NCI-H128 (cell line): Measurements from ENCODE around the gene ZMIZ1.

Experiments used
- DNase-seq: peaks from one replicate; lab custom pipeline; 2025; ENCODE audit not compliant: unreplicated experiment; lab: John Stamatoyannopoulos, UW

Gene ZMIZ1

DNA sequence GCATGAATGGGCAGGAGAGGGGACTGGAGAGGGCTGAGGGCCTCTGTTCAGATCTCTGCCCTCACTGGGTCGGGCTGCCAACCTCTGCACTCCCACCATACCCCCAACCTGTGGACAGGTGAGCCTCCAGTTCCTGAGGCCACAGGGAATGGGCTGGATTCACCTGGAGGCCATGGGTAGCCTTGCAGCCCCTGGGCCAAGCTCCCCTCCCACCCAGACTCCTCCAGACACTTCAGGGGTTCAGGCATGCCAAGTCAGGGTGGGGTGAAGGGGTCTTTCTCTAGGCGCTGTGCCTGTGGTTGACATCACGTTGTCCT lies 80.5 kb downstream of the ZMIZ1 start:
- DNase-seq, result no peak

DNA sequence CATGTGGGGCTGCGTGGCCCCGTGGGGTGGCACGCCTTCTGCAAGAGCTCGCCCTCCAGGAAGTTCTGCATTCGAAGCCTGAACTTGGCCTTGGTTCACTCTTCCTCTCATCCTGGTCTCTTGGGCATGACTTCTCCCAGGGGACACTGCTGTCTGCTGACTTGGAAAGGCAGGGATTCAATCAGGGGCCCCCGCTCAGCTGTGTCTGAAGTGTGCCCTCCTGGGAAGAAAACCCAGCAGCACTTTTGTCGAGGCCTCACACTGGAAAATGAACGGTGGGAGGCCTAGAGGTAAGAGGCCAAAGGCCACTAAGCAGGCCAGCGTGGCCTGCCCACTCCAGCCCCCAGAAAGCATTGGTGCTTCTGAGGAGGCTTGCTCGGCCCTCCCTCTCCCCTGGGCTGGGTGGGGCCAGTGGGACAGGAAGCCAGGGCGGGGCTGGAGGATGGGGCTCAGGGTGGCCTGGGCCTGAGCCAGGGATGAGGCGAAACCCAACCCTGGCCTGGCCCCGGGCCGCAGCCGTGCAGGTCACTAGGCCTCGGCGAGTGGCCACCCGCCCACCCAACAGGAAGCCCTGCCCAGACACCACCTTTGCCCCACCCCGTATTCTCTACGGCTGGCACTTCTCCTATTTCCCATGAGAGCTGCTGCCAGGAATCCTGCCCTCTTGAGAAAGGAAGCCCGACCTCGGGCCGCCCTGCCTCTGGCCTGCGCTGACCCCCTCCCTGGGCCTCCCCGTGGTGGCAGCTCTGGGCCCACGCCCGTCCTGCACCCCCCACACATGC lies 81.1 kb downstream of the ZMIZ1 start:
- DNase-seq, result no peak

DNA sequence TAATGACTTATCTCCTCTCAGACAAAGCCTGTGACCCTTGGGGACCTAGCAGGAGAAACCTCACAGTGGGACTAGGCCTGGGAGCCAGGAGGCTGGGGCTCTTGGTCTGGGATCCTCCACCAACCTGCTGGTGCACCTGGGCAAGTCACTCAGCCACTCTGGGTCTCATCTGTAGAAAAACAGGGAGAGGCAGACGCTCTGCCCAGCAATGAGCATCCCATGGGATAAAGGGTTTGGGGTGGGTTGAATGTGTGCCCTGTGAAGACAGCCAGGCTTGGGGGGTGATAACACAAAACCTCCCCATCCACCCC lies 81.6 kb downstream of the ZMIZ1 start:
- DNase-seq, result no peak

- no peak for DNase-seq
Observed at GRCh38 chr10:79152423-79152817, 83.7 kb downstream of the ZMIZ1 start.

- DNase-seq, result no peak
Observed at GRCh38 chr10:79153745-79154144, 85.0 kb downstream of the ZMIZ1 start.

GRCh38 chr10:79155301-79156081 lies 86.7 kb downstream of the ZMIZ1 start:
- DNase-seq, result no peak

- no peak for DNase-seq
Observed at GRCh38 chr10:79156334-79157274, 87.8 kb downstream of the ZMIZ1 start.

GRCh38 chr10:79158004-79158340 lies 89.2 kb downstream of the ZMIZ1 start:
- DNase-seq, result no peak

- DNase-seq, result no peak
Observed at GRCh38 chr10:79158402-79159097, 89.8 kb downstream of the ZMIZ1 start.

- no peak for DNase-seq
Observed at GRCh38 chr10:79159141-79159651, 90.4 kb downstream of the ZMIZ1 start.

GRCh38 chr10:79159785-79160184 lies 91.0 kb downstream of the ZMIZ1 start:
- DNase-seq, result no peak

DNA sequence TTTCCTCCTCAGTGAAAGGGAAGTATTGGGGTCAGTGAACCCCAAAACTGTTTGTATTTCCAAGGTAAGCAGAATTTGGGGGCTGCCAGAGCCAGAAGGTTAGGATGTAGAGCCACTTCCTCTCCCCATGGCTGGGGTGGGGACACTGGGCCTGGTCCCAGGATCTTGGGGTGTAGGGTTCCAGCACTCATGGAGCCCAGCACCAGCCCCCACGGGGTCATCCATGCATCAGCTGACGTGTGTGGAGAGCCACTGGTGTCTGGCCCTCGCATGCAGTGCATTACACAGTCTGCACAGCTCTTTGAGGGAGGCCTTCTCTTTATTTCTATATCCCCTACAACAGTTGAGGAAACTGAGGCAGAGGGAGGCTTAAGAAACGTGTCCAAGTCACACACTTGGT lies 91.4 kb downstream of the ZMIZ1 start:
- no peak for DNase-seq

- DNase-seq, result no peak
Observed at GRCh38 chr10:79161557-79161956, 92.8 kb downstream of the ZMIZ1 start.

DNA sequence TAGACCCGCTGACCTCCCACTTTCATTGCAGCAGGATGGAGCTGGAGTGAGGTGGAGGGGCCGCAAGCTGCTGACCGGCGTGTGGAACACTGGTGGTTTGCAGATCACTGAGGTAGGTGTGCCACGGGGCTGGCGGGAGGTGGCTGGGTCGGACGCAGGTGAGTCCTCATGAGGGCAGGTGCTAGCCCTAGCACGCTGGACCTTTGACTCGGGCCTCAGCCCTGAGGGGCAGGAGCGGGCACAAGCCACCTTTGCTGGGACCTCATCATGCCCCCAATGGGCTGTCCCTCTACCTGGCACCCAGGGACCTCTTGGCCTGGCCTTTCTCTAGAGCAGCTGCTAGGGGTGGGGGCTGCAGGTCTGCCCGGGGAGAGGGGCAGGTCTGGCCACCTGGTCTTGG lies 93.3 kb downstream of the ZMIZ1 start:
- DNase-seq, result no peak

DNA sequence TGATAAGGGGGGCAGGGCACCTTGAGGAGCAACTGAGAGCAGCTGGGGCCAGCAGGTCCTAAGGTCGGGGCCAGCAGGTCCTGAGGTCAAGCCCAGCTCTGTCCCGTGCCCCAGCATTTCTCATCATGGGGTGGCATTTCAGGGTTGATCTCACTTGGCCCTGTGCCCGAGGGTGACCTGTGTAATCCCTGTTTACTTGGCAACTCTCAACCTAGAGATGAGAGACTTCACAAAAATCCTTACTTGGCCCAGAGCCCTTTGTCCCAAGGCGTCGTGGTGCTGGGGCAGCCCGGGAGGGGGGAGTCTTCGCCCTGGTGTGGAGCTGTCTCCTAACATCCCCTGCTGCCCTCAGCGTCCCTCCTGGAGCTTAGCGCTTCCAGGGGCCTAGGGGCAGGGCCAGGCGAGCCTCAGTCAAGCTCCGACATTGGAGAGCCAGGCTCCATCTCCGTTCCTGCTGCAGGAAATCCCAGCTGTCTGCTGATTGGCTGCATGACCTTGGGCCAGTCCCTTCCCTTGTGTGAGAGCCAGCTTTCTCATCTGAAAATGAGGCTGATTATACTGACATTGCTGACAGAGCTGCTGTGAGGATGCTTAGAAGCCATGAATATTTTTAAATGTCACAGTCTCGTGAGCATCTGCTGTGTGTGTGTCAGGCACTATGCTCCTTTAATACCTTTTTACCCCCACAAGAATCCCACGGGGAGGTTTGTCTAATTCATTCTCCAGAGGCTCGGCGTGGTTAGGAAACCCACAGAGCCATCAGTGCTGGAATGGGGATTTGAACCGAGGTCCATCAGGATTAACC lies 94.3 kb downstream of the ZMIZ1 start:
- no peak for DNase-seq

DNA sequence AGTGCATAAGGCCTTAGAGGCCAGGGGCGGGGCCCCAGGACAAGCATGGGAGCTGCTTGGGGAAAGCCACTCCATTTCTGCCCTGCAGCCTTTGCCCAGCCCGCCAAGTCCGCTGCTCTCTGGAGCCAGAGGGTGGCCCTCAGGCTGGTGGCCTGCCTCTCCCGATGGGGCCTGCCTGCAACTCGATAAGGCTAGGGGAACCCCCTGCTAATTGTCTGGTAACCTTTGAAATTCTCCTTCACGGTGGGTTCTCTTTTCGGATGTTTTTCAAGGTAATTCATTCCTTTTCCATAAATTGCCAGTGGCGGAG lies 94.9 kb downstream of the ZMIZ1 start:
- no peak for DNase-seq

DNA sequence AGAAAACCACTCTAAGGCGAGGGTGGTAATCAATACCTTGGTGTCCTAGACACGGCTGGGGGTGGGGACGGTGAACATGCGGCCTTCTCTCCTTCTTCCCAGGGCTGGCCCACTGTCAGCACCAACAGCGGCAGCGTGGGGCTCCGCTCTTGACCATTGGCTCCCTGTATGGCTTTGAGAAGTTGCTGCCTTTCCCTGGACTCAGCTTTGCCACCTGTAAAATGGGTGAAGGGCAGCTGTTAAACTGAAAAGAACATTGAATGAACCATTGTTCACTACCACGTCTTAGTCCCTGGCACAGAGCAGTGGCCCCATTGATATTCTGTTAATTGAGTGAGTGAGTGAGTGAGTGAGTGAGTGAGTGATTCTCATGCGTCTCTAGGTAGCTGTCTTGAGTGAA lies 95.3 kb downstream of the ZMIZ1 start:
- DNase-seq, result no peak

GRCh38 chr10:79165070-79165778 lies 96.5 kb downstream of the ZMIZ1 start:
- no peak for DNase-seq

- no peak for DNase-seq
Observed at GRCh38 chr10:79166312-79166721, 97.6 kb downstream of the ZMIZ1 start.

- no peak for DNase-seq
Observed at GRCh38 chr10:79166741-79167140, 98.0 kb downstream of the ZMIZ1 start.
